Measurements from ENCODE around the gene LHFPL2.

GRCh38 chr5:78568212-78568611 is 80.4 kb downstream of the LHFPL2 start:
- no peak for TF ChIP-seq POLR2AphosphoS5 (IDR thresholded peaks at IDR 0.05)
- TF ChIP-seq CTCF (IDR thresholded peaks at IDR 0.05), result no peak
- TF ChIP-seq POLR2A (IDR thresholded peaks at IDR 0.05), result no peak

Data from suprapubic skin (tissue), 4 donors.